MCF 10A (cell line): ENCODE data around the gene ARPC4. TPM values are rescaled to one million over a fixed set of nuclear protein-coding genes. Genes with fewer than 3 reads are reported as not detected.

Source experiments
- BruUV-seq: library from RNA; stranded (reverse); fragments of 400-500 nt; replicated peaks from 2 replicates; lab custom pipeline; 2021; lab: Mats Ljungman, UMichigan
- CTCF ChIA-PET: fragments of 300-600 bp; sonication (Branson Sonifier 250); formaldehyde crosslinking; extraction: SDS; loops from one replicate; lab custom pipeline; 2021; ENCODE audit warnings: antibody characterized with exemption, inconsistent platforms; lab: Yijun Ruan, JAX
- POLR2A ChIA-PET: fragments of 300-600, 350-650 bp; sonication (Branson Sonifier 250); formaldehyde crosslinking; extraction: SDS; loops from one replicate; lab custom pipeline; 2020; ENCODE audit warnings: antibody characterized with exemption, inconsistent platforms; lab: Yijun Ruan, JAX
- DNase-seq: peaks from one replicate; pipeline ENCODE4 v3.0.0-alpha.2; 2018; ENCODE audit not compliant: unreplicated experiment
- H3K27ac Mint-ChIP-seq: one replicate; pipeline ENCODE4 v1.8.0; 2022; ENCODE audit warnings: mild to moderate bottlenecking, low read depth, mixed read lengths; ENCODE audit not compliant: unreplicated experiment
- H3K27me3 Mint-ChIP-seq: one replicate; pipeline ENCODE4 v1.8.0; 2022; ENCODE audit warnings: mixed read lengths; ENCODE audit not compliant: insufficient read depth, unreplicated experiment
- H3K36me3 Mint-ChIP-seq: one replicate; pipeline ENCODE4 v1.8.0; 2022; ENCODE audit warnings: mild to moderate bottlenecking, moderate library complexity, mixed read lengths; ENCODE audit not compliant: insufficient read depth, unreplicated experiment
- H3K4me1 Mint-ChIP-seq: one replicate; pipeline ENCODE4 v1.8.0; 2022; ENCODE audit warnings: mixed read lengths; ENCODE audit not compliant: insufficient read depth, unreplicated experiment
- H3K4me3 Mint-ChIP-seq: one replicate; pipeline ENCODE4 v1.8.0; 2022; ENCODE audit warnings: mild to moderate bottlenecking, moderate library complexity, mixed read lengths; ENCODE audit not compliant: unreplicated experiment
- H3K9me3 Mint-ChIP-seq: one replicate; pipeline ENCODE4 v1.8.0; 2022; ENCODE audit warnings: mixed read lengths; ENCODE audit not compliant: unreplicated experiment
- CTCF ChIP-seq: fragments of 200-600 bp; IDR thresholded peaks from one replicate; pipeline ENCODE4 v1.8.0; 2022; ENCODE audit warnings: antibody characterized with exemption, mild to moderate bottlenecking; ENCODE audit not compliant: unreplicated experiment
- intact Hi-C: fragments of 100-400 bp; cut with micrococcal nuclease; formaldehyde crosslinking; loops from 2 replicates; pipeline ENCODE4 v1.14.1; 2022
- total RNA-seq: library from RNA; stranded (reverse); gene quantifications from 2 replicates; pipeline ENCODE4 v1.2.3, GENCODE V29; 2022

The ARPC4 gene
- total RNA-seq, 1 experiment from 2014 or later: 122 TPM

- no TSS peak for BruUV-seq
- peaks cover 2% of the 10 kb centered on the region for H3K36me3 Mint-ChIP-seq
- H3K9me3 Mint-ChIP-seq: no peaks in the 10 kb centered on the region
- H3K27ac Mint-ChIP-seq: no peak overlapping the region
- H3K27me3 Mint-ChIP-seq: no peaks in the 10 kb centered on the region
- DNase-seq: no peak
- CTCF ChIA-PET: interaction anchor here (0.8 kb wide), 1 partner anchor 61 kb away, joined by 3 read pairs; no protein-coding TSS in a partner anchor
- no peak for TF ChIP-seq CTCF
- POLR2A ChIA-PET: interaction anchor here (2.0 to 2.5 kb wide), 2 partner anchors 16 to 27 kb away, joined by 6 to 8 read pairs; partner anchors contain the start of genes ARPC4, OGG1 and TADA3
- H3K4me3 Mint-ChIP-seq: no peak overlapping the region
- peaks cover 16% of the 10 kb centered on the region for H3K4me1 Mint-ChIP-seq
- intact Hi-C loops: no loop called here
These were observed 15.8 kb upstream of the ARPC4 start for GRCh38 chr3:9776896-9777693.

GRCh38 chr3:9777694-9778021, 15.2 kb upstream of the ARPC4 start:
- POLR2A ChIA-PET: interaction anchor here (0.7 to 2.5 kb wide), 3 partner anchors 15 to 28 kb away, joined by 3 to 8 read pairs (median 6); partner anchors contain the start of genes ARPC4, OGG1 and TADA3
- TF ChIP-seq CTCF: no peak
- no peak overlapping the region for H3K4me3 Mint-ChIP-seq
- CTCF ChIA-PET: no interaction called here
- peaks cover 6% of the 10 kb centered on the region for H3K36me3 Mint-ChIP-seq
- BruUV-seq: no TSS peak
- H3K27me3 Mint-ChIP-seq: no peaks in the 10 kb centered on the region
- H3K9me3 Mint-ChIP-seq: no peaks in the 10 kb centered on the region
- H3K27ac Mint-ChIP-seq: no peak overlapping the region
- intact Hi-C loops: no loop called here
- DNase-seq: no peak
- peaks cover 16% of the 10 kb centered on the region for H3K4me1 Mint-ChIP-seq

- BruUV-seq: TSS peak; percentile 67
- Mint-ChIP-seq H3K9me3 (no peaks in the 10 kb centered on the region), H3K4me3 (no peak overlapping the region), H3K27ac (no peak overlapping the region), H3K4me1 (peaks cover 16% of the 10 kb centered on the region), H3K27me3 (no peaks in the 10 kb centered on the region), H3K36me3 (peaks cover 11% of the 10 kb centered on the region)
- peak; percentile 61 for DNase-seq
- POLR2A ChIA-PET: interaction anchor here (0.6 to 2.5 kb wide), 4 partner anchors 15 to 50 kb away, joined by 3 to 8 read pairs (median 4); partner anchors contain the start of genes ARPC4, OGG1 and TADA3
- CTCF ChIA-PET: no interaction called here
- intact Hi-C loops: no loop called here
- no peak for TF ChIP-seq CTCF
These were observed 14.5 kb upstream of the ARPC4 start for GRCh38 chr3:9778143-9779074.
